Ishikawa (cell line): ENCODE results near the gene MRTFA.

Experiments used
- CEBPB ChIP-seq: IDR thresholded peaks from 2 replicates; pipeline ENCODE4 v1.6.1; 2012
- CREB1 ChIP-seq: IDR thresholded peaks from 2 replicates; pipeline ENCODE4 v1.6.1; 2012; ENCODE audit warnings: low read depth
- EGR1 ChIP-seq: IDR thresholded peaks from 2 replicates; pipeline ENCODE4 v1.6.1; 2012
- EP300 ChIP-seq: IDR thresholded peaks from 2 replicates; pipeline ENCODE4 v1.6.1; 2012; ENCODE audit warnings: borderline replicate concordance
- FOXM1 ChIP-seq: IDR thresholded peaks from 2 replicates; pipeline ENCODE4 v1.6.1; 2012; ENCODE audit warnings: low read depth, borderline replicate concordance
- MAX ChIP-seq: IDR thresholded peaks from 2 replicates; pipeline ENCODE4 v1.6.1; 2012
- NFIC ChIP-seq: IDR thresholded peaks from 2 replicates; pipeline ENCODE4 v1.6.1; 2012
- RAD21 ChIP-seq: IDR thresholded peaks from 2 replicates; pipeline ENCODE4 v1.6.1; 2012; ENCODE audit warnings: low read depth
- REST ChIP-seq: IDR thresholded peaks from 2 replicates; pipeline ENCODE4 v1.6.1; 2012; ENCODE audit warnings: low read depth, mild to moderate bottlenecking
- TAF1 ChIP-seq: IDR thresholded peaks from 2 replicates; pipeline ENCODE4 v1.6.1; 2012; ENCODE audit warnings: low read depth, mild to moderate bottlenecking
- TCF12 ChIP-seq: IDR thresholded peaks from 2 replicates; pipeline ENCODE4 v1.6.1; 2012; ENCODE audit warnings: low read depth
- TEAD4 ChIP-seq: IDR thresholded peaks from 2 replicates; pipeline ENCODE4 v1.6.1; 2012
- USF1 ChIP-seq: IDR thresholded peaks from 2 replicates; pipeline ENCODE4 v1.6.1; 2012
- YY1 ChIP-seq: IDR thresholded peaks from 2 replicates; pipeline ENCODE4 v1.6.1; 2012; ENCODE audit warnings: low read depth
- ZBTB7A ChIP-seq: IDR thresholded peaks from 2 replicates; pipeline ENCODE4 v1.6.1; 2012; ENCODE audit warnings: low read depth

Gene MRTFA

GRCh38 chr22:40526960-40527359, 109.6 kb downstream of the MRTFA start:
- no peak for TF ChIP-seq CEBPB
- no peak for TF ChIP-seq NFIC
- no peak for TF ChIP-seq MAX

GRCh38 chr22:40525250-40525884, 111.2 kb downstream of the MRTFA start:
- no peak for TF ChIP-seq FOXM1
- TF ChIP-seq RAD21, result peak; percentile 59

GRCh38 chr22:40524392-40525249, 111.9 kb downstream of the MRTFA start:
- TF ChIP-seq RAD21 (peak; percentile 49), YY1 (no peak), EP300 (no peak), CEBPB (peak; percentile 65; the same call in 1 of the 2 replicates)

GRCh38 chr22:40522141-40522540, 114.4 kb downstream of the MRTFA start:
- TF ChIP-seq RAD21 (no peak), CREB1 (no peak), USF1 (no peak), MAX (no peak), FOXM1 (no peak), ZBTB7A (no peak), TEAD4 (no peak), EP300 (no peak), TCF12 (no peak), REST (no peak), NFIC (no peak)

GRCh38 chr22:40521046-40521445, 115.5 kb downstream of the MRTFA start:
- TF ChIP-seq EGR1 (no peak), CEBPB (no peak), TEAD4 (no peak), USF1 (no peak), EP300 (no peak), YY1 (no peak), CREB1 (no peak), NFIC (no peak), REST (no peak), RAD21 (no peak)

- no peak for TF ChIP-seq FOXM1
- TF ChIP-seq EP300, result no peak
- no peak for TF ChIP-seq REST
- no peak for TF ChIP-seq TAF1
- no peak for TF ChIP-seq MAX
- no peak for TF ChIP-seq RAD21
These were observed 116.0 kb downstream of the MRTFA start for GRCh38 chr22:40520562-40520961.
